ENCODE measurements around the gene SPINDOC. TPM values are rescaled to one million over a fixed set of nuclear protein-coding genes. Genes with fewer than 3 reads are reported as not detected.

The SPINDOC gene
- polyA plus RNA-seq, 1 donor (not counting 4 experiments of a cell fraction or from before 2014, with no cell fraction given) = 8.1 TPM

GRCh38 chr11:63802637-63803414 lies 10.4 kb upstream of the SPINDOC start:
- H3K9me1 ChIP-seq (ENCODE audit: control insufficient read depth, extremely low read depth, insufficient read depth, low read length) = no peaks in the 10 kb centered on the region
- H3K9ac ChIP-seq (ENCODE audit: control insufficient read depth, extremely low read depth, insufficient read depth, low read length) = peak overlapping the region; percentile 26
- H3K4me1 ChIP-seq (ENCODE audit: control insufficient read depth, extremely low read depth, insufficient read depth, low read length) = peaks cover 21% of the 10 kb centered on the region
- no peaks in the 10 kb centered on the region for H4K20me1 ChIP-seq (ENCODE audit: control insufficient read depth, extremely low read depth, insufficient read depth, low read length)
- no peaks in the 10 kb centered on the region for H3K36me3 ChIP-seq (ENCODE audit: control insufficient read depth in 2 of 2, extremely low read depth in 1 of 2, insufficient read depth in 2 of 2, low read length in 2 of 2)
- TF ChIP-seq, protein P1, sequence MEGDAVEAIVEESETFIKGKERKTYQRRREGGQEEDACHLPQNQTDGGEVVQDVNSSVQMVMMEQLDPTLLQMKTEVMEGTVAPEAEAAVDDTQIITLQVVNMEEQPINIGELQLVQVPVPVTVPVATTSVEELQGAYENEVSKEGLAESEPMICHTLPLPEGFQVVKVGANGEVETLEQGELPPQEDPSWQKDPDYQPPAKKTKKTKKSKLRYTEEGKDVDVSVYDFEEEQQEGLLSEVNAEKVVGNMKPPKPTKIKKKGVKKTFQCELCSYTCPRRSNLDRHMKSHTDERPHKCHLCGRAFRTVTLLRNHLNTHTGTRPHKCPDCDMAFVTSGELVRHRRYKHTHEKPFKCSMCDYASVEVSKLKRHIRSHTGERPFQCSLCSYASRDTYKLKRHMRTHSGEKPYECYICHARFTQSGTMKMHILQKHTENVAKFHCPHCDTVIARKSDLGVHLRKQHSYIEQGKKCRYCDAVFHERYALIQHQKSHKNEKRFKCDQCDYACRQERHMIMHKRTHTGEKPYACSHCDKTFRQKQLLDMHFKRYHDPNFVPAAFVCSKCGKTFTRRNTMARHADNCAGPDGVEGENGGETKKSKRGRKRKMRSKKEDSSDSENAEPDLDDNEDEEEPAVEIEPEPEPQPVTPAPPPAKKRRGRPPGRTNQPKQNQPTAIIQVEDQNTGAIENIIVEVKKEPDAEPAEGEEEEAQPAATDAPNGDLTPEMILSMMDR (optimal IDR thresholded peaks at IDR 0.05 in 1 of 3, IDR thresholded peaks at IDR 0.05 in 1 of 3, conservative IDR thresholded peaks at IDR 0.05 in 1 of 3; ENCODE audit: extremely low read depth in 1 of 3, insufficient read depth in 2 of 3, low read length in 3 of 3) = no peak
- no peak for TF ChIP-seq EZH2 (IDR thresholded peaks at IDR 0.05; ENCODE audit: low read length)
- DNase-seq (ENCODE audit: low read depth, low spot score) (peak; percentile 56), FAIRE-seq (peak; percentile 61)
- peak overlapping the region; percentile 84 for H3K4me2 ChIP-seq (ENCODE audit: control insufficient read depth, extremely low read depth, insufficient read depth, low read depth, low read length)
- H3K79me2 ChIP-seq (ENCODE audit: control insufficient read depth, insufficient read depth, low read length) = no peaks in the 10 kb centered on the region
- dilution Hi-C loops (cut with MboI; ENCODE audit: extremely low pct_ligation_motif_present, low sequenced_read_pairs) = no loop called here
- H2AFZ ChIP-seq (ENCODE audit: control insufficient read depth, low read length) = peak overlapping the region; percentile 77
- no peaks in the 10 kb centered on the region for H3K27me3 ChIP-seq (ENCODE audit: control insufficient read depth, extremely low read depth, insufficient read depth, low read length)
- peak overlapping the region; percentile 92 for H3K27ac ChIP-seq (ENCODE audit: control insufficient read depth, insufficient read depth, low read length)
- peak overlapping the region in 1 of 3 experiments; percentile 40 for H3K4me3 ChIP-seq (ENCODE audit: control insufficient read depth in 2 of 3, extremely low read depth in 1 of 3, insufficient read depth in 2 of 3, low read depth in 1 of 3, low read length in 3 of 3)
- H3K9me3 ChIP-seq (ENCODE audit: control insufficient read depth, low read depth, low read length) = no peaks in the 10 kb centered on the region

DNA sequence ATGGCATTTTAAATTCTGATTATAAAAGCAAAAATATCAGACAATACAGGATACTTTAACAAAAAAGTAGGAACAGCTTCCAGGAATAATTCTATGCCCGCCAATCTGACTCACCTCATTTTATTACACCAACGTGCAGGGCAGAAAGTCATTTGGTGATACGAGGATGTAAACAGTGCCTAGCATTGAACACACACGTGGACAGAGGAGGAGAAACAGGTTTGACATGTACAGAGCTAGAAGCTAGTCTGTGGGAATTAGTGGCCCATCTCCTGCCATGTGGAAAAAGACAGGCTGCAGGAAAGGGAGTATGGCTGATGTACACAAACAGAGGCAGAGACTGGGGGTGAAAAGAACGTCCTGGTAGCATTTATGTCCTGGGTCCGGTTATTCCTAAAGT lies 9.0 kb upstream of the SPINDOC start:
- H3K4me1 ChIP-seq (ENCODE audit: control insufficient read depth, extremely low read depth, insufficient read depth, low read length) = peaks cover 21% of the 10 kb centered on the region
- dilution Hi-C loops (cut with MboI; ENCODE audit: extremely low pct_ligation_motif_present, low sequenced_read_pairs) = no loop called here
- H3K27me3 ChIP-seq (ENCODE audit: control insufficient read depth, extremely low read depth, insufficient read depth, low read length) = no peaks in the 10 kb centered on the region
- no peak for TF ChIP-seq EZH2 (IDR thresholded peaks at IDR 0.05; ENCODE audit: low read length)
- TF ChIP-seq, protein P1 (optimal IDR thresholded peaks at IDR 0.05 in 1 of 3, IDR thresholded peaks at IDR 0.05 in 1 of 3, conservative IDR thresholded peaks at IDR 0.05 in 1 of 3; ENCODE audit: extremely low read depth in 1 of 3, insufficient read depth in 2 of 3, low read length in 3 of 3) = no peak
- no peak overlapping the region for H3K4me3 ChIP-seq (ENCODE audit: control insufficient read depth in 2 of 3, extremely low read depth in 1 of 3, insufficient read depth in 2 of 3, low read depth in 1 of 3, low read length in 3 of 3)
- no peaks in the 10 kb centered on the region for H3K9me1 ChIP-seq (ENCODE audit: control insufficient read depth, extremely low read depth, insufficient read depth, low read length)
- H3K9ac ChIP-seq (ENCODE audit: control insufficient read depth, extremely low read depth, insufficient read depth, low read length) = no peak overlapping the region
- H3K4me2 ChIP-seq (ENCODE audit: control insufficient read depth, extremely low read depth, insufficient read depth, low read depth, low read length) = peak overlapping the region; percentile 1
- H3K79me2 ChIP-seq (ENCODE audit: control insufficient read depth, insufficient read depth, low read length) = no peaks in the 10 kb centered on the region
- no peak overlapping the region for H3K27ac ChIP-seq (ENCODE audit: control insufficient read depth, insufficient read depth, low read length)
- FAIRE-seq (peak; percentile 56), DNase-seq (ENCODE audit: low read depth, low spot score) (peak; percentile 23)
- no peaks in the 10 kb centered on the region for H3K9me3 ChIP-seq (ENCODE audit: control insufficient read depth, low read depth, low read length)
- no peaks in the 10 kb centered on the region for H4K20me1 ChIP-seq (ENCODE audit: control insufficient read depth, extremely low read depth, insufficient read depth, low read length)
- no peak overlapping the region for H2AFZ ChIP-seq (ENCODE audit: control insufficient read depth, low read length)
- no peaks in the 10 kb centered on the region for H3K36me3 ChIP-seq (ENCODE audit: control insufficient read depth in 2 of 2, extremely low read depth in 1 of 2, insufficient read depth in 2 of 2, low read length in 2 of 2)

All from keratinocyte (primary cell).